Measurements from ENCODE around the gene PER1. TPM values are rescaled to one million over a fixed set of nuclear protein-coding genes. Genes with fewer than 3 reads are reported as not detected.

Gene PER1
- total and polyA plus RNA-seq, 2 experiments from 2014 or later: 5.1 to 5.9 TPM

DNA sequence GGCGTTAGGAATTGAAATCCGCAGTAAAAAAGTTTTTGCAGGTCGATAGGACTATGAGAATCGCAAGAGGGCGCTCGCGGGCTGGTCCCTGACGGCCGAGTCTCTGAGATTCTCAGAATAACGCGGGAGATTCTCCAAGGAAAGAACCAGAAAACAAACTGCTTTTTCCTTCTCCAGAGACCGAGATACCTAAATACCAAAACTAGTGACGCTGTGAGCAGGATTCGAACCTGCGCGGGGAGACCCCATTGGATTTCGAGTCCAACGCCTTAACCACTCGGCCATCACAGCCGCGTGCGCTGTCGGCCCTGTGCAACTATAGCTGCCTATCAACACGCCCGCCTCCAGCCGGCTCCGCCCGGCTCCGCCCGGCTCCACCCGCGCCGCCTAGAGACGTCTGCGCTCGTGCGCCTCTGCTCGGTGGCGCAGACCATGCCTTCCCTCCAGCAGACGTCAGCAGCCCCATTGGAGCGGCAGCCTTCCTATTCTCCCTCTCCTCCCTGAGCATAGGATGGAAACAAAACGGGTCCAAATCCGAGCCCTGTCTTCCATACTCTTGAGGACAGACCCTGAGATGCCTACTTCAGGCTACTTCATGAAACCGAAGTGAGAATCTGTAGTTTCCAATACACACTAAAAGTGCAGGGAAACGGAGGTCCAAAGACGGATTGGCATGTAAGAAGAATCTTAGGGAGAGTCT lies 13.4 kb downstream of the PER1 start:
- Histone ChIP-seq H3K4me2 (ENCODE audit: unreplicated experiment) (peak overlapping the region; percentile 85), H3K4me1 (ENCODE audit: insufficient read depth) (peaks cover 5% of the 10 kb centered on the region), H2AFZ (peak overlapping the region; percentile 49; the same call in 1 of the 2 replicates), H3K79me2 (ENCODE audit: insufficient read depth) (no peaks in the 10 kb centered on the region), H3K4me3 (peak overlapping the region; percentile 70), H3F3A (ENCODE audit: insufficient read depth) (peaks cover 29% of the 10 kb centered on the region), H3K36me3 (ENCODE audit: low read depth) (peaks cover 10% of the 10 kb centered on the region; the same call in 1 of the 2 replicates), H3K27me3 (replicated peaks; ENCODE audit: insufficient read depth) (no peaks in the 10 kb centered on the region), H3K27ac (peak overlapping the region; percentile 95), H4K20me1 (ENCODE audit: insufficient read depth) (no peaks in the 10 kb centered on the region), H3K9me2 (ENCODE audit: insufficient read depth) (no peaks in the 10 kb centered on the region), H3K9ac (peak overlapping the region; percentile 84), H3K9me3 (ENCODE audit: low read depth) (no peaks in the 10 kb centered on the region)
- DNase-seq: peak; percentile 98
- in situ Hi-C loops (cut with MboI): no loop called here
- 2 to 4% methylated on average over 45 to 46 of the region's 46 CpGs for WGBS, 2 experiments (ENCODE audit: low coverage in 1 of 2, low lambda C conversion rate in 2 of 2, missing lambda C conversion rate in 2 of 2)
- TF ChIP-seq EZH2 (IDR thresholded peaks at IDR 0.05; ENCODE audit: insufficient read depth, poor library complexity, severe bottlenecking): no peak
- no peak for TF ChIP-seq EZH2phosphoT487 (IDR thresholded peaks at IDR 0.05; ENCODE audit: insufficient read depth, low read depth)

DNA sequence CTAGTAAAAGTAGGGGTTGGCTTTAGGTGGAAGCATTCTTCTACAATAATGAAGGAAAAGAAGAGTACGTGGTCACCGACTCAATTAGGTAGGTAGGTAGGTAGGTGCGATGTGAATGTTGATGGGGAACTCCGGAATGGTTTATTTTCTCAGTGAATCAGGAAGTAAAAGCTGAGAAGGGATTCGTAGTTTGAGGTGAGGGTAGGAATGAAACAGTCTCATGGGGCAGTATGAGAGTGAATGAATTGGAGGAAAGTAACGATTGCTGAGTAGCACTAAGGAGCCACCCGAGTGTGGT lies 13.9 kb downstream of the PER1 start:
- WGBS, 2 experiments (ENCODE audit: low coverage in 1 of 2, low lambda C conversion rate in 2 of 2, missing lambda C conversion rate in 2 of 2): 8 to 14% methylated on average over 7 of the region's 7 CpGs
- in situ Hi-C loops (cut with MboI): no loop called here
- peak overlapping the region; percentile 95 for H3K27ac ChIP-seq

DNA sequence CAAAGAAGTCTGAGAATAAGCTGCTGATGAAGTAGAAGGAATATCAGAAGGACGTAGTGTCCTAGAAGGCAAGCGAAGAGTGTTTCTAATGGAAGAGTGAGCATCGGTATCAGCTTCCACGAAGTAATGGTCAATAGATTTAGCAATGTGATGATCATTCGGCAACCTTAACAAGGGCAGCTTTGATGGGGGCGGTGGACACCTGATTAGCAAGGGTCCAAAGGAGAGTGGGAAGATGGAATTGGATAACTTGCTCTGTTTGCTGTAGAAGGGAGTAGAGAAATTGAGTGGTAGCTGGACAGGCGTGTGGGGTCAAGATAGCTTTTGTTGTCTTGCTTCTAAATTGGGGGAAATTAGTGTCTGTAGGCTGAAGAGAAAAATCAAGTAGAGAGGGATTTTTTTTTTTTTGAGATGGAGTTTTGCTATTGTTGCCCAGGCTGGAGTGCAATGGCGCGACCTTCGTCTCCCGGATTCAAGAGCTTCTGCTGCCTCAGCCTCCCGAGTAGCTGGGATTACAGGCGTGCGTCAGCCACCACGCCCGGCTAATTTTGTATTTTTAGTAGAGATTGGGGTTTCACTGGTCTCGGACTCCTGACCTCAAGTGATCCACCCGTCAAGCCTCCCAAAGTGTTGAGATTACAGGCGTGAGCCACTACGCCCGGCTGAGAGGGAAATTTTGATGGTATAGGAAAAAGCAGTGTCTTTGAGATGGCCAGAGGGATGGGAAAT lies 14.4 kb downstream of the PER1 start:
- H3K79me2 ChIP-seq (ENCODE audit: insufficient read depth): no peaks in the 10 kb centered on the region
- no peaks in the 10 kb centered on the region for H3K9me3 ChIP-seq (ENCODE audit: low read depth)
- no peaks in the 10 kb centered on the region for H4K20me1 ChIP-seq (ENCODE audit: insufficient read depth)
- H3K4me2 ChIP-seq (ENCODE audit: unreplicated experiment): peak overlapping the region; percentile 74
- no peak for TF ChIP-seq EZH2phosphoT487 (IDR thresholded peaks at IDR 0.05; ENCODE audit: insufficient read depth, low read depth)
- TF ChIP-seq EZH2 (IDR thresholded peaks at IDR 0.05; ENCODE audit: insufficient read depth, poor library complexity, severe bottlenecking): no peak
- peaks cover 5% of the 10 kb centered on the region for H3K4me1 ChIP-seq (ENCODE audit: insufficient read depth)
- peaks cover 29% of the 10 kb centered on the region for H3F3A ChIP-seq (ENCODE audit: insufficient read depth)
- 66 to 67% methylated on average over 18 to 21 of the region's 21 CpGs for whole genome bisulfite sequencing, 2 experiments (ENCODE audit: low coverage in 1 of 2, low lambda C conversion rate in 2 of 2, missing lambda C conversion rate in 2 of 2)
- H2AFZ ChIP-seq: peak overlapping the region; percentile 46
- peak overlapping the region; percentile 57 for H3K4me3 ChIP-seq
- in situ Hi-C loops (cut with MboI): no loop called here
- peak overlapping the region; percentile 95 for H3K27ac ChIP-seq
- no peaks in the 10 kb centered on the region for H3K27me3 ChIP-seq (replicated peaks; ENCODE audit: insufficient read depth)
- peaks cover 10% of the 10 kb centered on the region; the same call in 1 of the 2 replicates for H3K36me3 ChIP-seq (ENCODE audit: low read depth)
- H3K9ac ChIP-seq: peak overlapping the region; percentile 84
- no peaks in the 10 kb centered on the region for H3K9me2 ChIP-seq (ENCODE audit: insufficient read depth)
- no peak for DNase-seq

More for the DNA sequence above, 13.9 kb downstream of the PER1 start:
- Histone ChIP-seq H3K9ac (peak overlapping the region; percentile 84), H2AFZ (peak overlapping the region; percentile 46), H3F3A (ENCODE audit: insufficient read depth) (peaks cover 29% of the 10 kb centered on the region), H3K79me2 (ENCODE audit: insufficient read depth) (no peaks in the 10 kb centered on the region), H3K4me1 (ENCODE audit: insufficient read depth) (peaks cover 5% of the 10 kb centered on the region), H3K4me2 (ENCODE audit: unreplicated experiment) (peak overlapping the region; percentile 74), H3K27me3 (replicated peaks; ENCODE audit: insufficient read depth) (no peaks in the 10 kb centered on the region), H3K4me3 (peak overlapping the region; percentile 57), H3K36me3 (ENCODE audit: low read depth) (peaks cover 10% of the 10 kb centered on the region; the same call in 1 of the 2 replicates), H3K9me3 (ENCODE audit: low read depth) (no peaks in the 10 kb centered on the region), H3K9me2 (ENCODE audit: insufficient read depth) (no peaks in the 10 kb centered on the region), H4K20me1 (ENCODE audit: insufficient read depth) (no peaks in the 10 kb centered on the region)
- TF ChIP-seq EZH2 (IDR thresholded peaks at IDR 0.05; ENCODE audit: insufficient read depth, poor library complexity, severe bottlenecking) (no peak), EZH2phosphoT487 (IDR thresholded peaks at IDR 0.05; ENCODE audit: insufficient read depth, low read depth) (no peak)
- no peak for DNase-seq

DNA sequence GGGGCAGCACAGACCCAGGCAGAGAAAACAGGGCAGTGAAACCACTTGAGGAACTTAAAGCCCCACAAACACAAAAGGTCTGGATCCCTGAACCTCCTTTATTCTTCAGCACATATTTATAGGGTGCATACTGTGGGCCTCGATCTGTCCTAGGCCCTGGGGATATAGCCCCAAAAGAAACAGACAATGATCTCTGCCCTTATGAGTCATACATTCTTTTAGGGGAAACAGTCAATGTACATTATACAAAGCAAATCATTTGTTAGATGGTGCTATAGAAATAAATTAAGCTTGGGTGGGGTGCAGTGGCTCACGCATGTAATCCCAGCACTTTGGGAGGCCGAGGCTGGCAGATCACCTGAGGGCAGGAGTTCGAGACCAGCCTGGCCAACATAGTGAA lies 18.3 kb downstream of the PER1 start:
- no peak for DNase-seq
- no peaks in the 10 kb centered on the region for H3K9me2 ChIP-seq (ENCODE audit: insufficient read depth)
- H4K20me1 ChIP-seq (ENCODE audit: insufficient read depth): no peaks in the 10 kb centered on the region
- H3K79me2 ChIP-seq (ENCODE audit: insufficient read depth): no peaks in the 10 kb centered on the region
- TF ChIP-seq EZH2 (IDR thresholded peaks at IDR 0.05; ENCODE audit: insufficient read depth, poor library complexity, severe bottlenecking): no peak
- no peak for TF ChIP-seq EZH2phosphoT487 (IDR thresholded peaks at IDR 0.05; ENCODE audit: insufficient read depth, low read depth)
- no peak overlapping the region for H2AFZ ChIP-seq
- no peaks in the 10 kb centered on the region for H3K27me3 ChIP-seq (replicated peaks; ENCODE audit: insufficient read depth)
- H3K4me2 ChIP-seq (ENCODE audit: unreplicated experiment): no peak overlapping the region
- H3F3A ChIP-seq (ENCODE audit: insufficient read depth): peaks cover 7% of the 10 kb centered on the region
- H3K4me3 ChIP-seq: no peak overlapping the region
- 87 to 93% methylated on average over 4 of the region's 4 CpGs for WGBS, 2 experiments (ENCODE audit: low coverage in 1 of 2, low lambda C conversion rate in 2 of 2, missing lambda C conversion rate in 2 of 2)
- in situ Hi-C loops (cut with MboI): no loop called here
- no peak overlapping the region for H3K9ac ChIP-seq
- H3K36me3 ChIP-seq (ENCODE audit: low read depth): no peaks in the 10 kb centered on the region
- peaks cover 5% of the 10 kb centered on the region for H3K4me1 ChIP-seq (ENCODE audit: insufficient read depth)
- H3K9me3 ChIP-seq (ENCODE audit: low read depth): no peaks in the 10 kb centered on the region
- H3K27ac ChIP-seq: no peak overlapping the region
